IMR-90 (cell line): ENCODE results near the gene SIRPB1. TPM values are rescaled to one million over a fixed set of nuclear protein-coding genes. Genes with fewer than 3 reads are reported as not detected.

Experiments
- ATAC-seq: fragments of 200-7000 bp; cut with Tn5 transposase; 2 replicates; pipeline ENCODE4 v1.9.1; 2020; ENCODE audit warnings: low read depth, mild to moderate bottlenecking, moderate library complexity
- BruUV-seq: library from RNA; stranded (reverse); fragments of 400-500 nt; replicated peaks from 2 replicates; lab custom pipeline; 2021; lab: Mats Ljungman, UMichigan
- CTCF ChIA-PET: fragments of 300-600 bp; formaldehyde crosslinking; extraction: SDS; loops from one replicate; lab custom pipeline; 2021; ENCODE audit warnings: antibody characterized with exemption; lab: Yijun Ruan, JAX
- POLR2A ChIA-PET: fragments of 300-600 bp; sonication (Branson Sonifier 250); formaldehyde crosslinking; loops from one replicate; lab custom pipeline; 2022; ENCODE audit warnings: antibody characterized with exemption; ENCODE audit not compliant: unreplicated experiment; lab: Charles Lee
- DNase-seq: peaks from one replicate; pipeline ENCODE4 v3.0.0; 2013
- H2AFZ ChIP-seq: replicated peaks from 2 replicates; pipeline ENCODE3; 2013; ENCODE audit warnings: low read length, mild to moderate bottlenecking; ENCODE audit not compliant: poor library complexity
- H2AK5ac ChIP-seq: 2 replicates; pipeline ENCODE4 v1.6.1; 2013; ENCODE audit warnings: low read depth, low read length, inconsistent platforms
- H2AK9ac ChIP-seq: replicated peaks from 2 replicates; pipeline ENCODE3; 2013; ENCODE audit warnings: mild to moderate bottlenecking, low read depth, low read length, moderate library complexity; ENCODE audit not compliant: poor library complexity
- H2BK120ac ChIP-seq: 2 replicates; pipeline ENCODE4 v1.6.1; 2013; ENCODE audit warnings: low read depth, low read length, inconsistent platforms
- H2BK15ac ChIP-seq: 3 replicates; pipeline ENCODE4 v1.6.1; 2013; ENCODE audit warnings: low read depth, low read length, inconsistent platforms
- H2BK20ac ChIP-seq: 2 replicates; pipeline ENCODE4 v1.6.1; 2013; ENCODE audit warnings: low read depth, mild to moderate bottlenecking, inconsistent platforms, low read length, moderate library complexity
- H2BK5ac ChIP-seq: 2 replicates; pipeline ENCODE4 v1.6.1; 2013; ENCODE audit warnings: mild to moderate bottlenecking, low read depth, low read length, inconsistent platforms; ENCODE audit not compliant: poor library complexity, severe bottlenecking
- H3K14ac ChIP-seq: replicated peaks from 2 replicates; pipeline ENCODE4 v1.6.1; 2013; ENCODE audit warnings: low read depth, low read length, inconsistent platforms
- H3K18ac ChIP-seq: 2 replicates; pipeline ENCODE4 v1.6.1; 2013; ENCODE audit warnings: low read depth, low read length, control low read depth
- H3K23ac ChIP-seq: 2 replicates; pipeline ENCODE4 v1.6.1; 2013; ENCODE audit warnings: low read depth, low read length, inconsistent platforms
- H3K27ac ChIP-seq: 2 replicates; pipeline ENCODE4 v1.5.1; 2013; ENCODE audit warnings: mild to moderate bottlenecking, control low read depth, low read length; ENCODE audit not compliant: insufficient read depth
- H3K27me3 ChIP-seq: 2 replicates; pipeline ENCODE4 v1.6.1; 2013; ENCODE audit warnings: low read length; ENCODE audit not compliant: control insufficient read depth, insufficient read depth
- H3K36me3 ChIP-seq: 2 replicates; pipeline ENCODE4 v1.6.1; 2013; ENCODE audit warnings: low read length, mixed read lengths; ENCODE audit not compliant: control insufficient read depth, insufficient read depth
- H3K4ac ChIP-seq: 2 replicates; pipeline ENCODE4 v1.6.1; 2013; ENCODE audit warnings: low read depth, low read length, inconsistent platforms
- H3K4me1 ChIP-seq: 2 replicates; pipeline ENCODE4 v1.6.1; 2013; ENCODE audit warnings: low read length, mixed read lengths; ENCODE audit not compliant: control insufficient read depth, insufficient read depth
- H3K4me2 ChIP-seq: 2 replicates; pipeline ENCODE4 v1.6.1; 2013; ENCODE audit warnings: low read depth, mild to moderate bottlenecking, control low read depth, low read length, moderate library complexity
- H3K4me3 ChIP-seq: 2 replicates; pipeline ENCODE4 v1.5.1; 2013; ENCODE audit warnings: low read depth, mild to moderate bottlenecking, control low read depth, low read length, moderate library complexity; ENCODE audit not compliant: insufficient read depth
- H3K56ac ChIP-seq: 2 replicates; pipeline ENCODE4 v1.6.1; 2013; ENCODE audit warnings: low read length, inconsistent platforms; ENCODE audit not compliant: insufficient read depth; ENCODE audit errors: extremely low read depth
- H3K79me1 ChIP-seq, 2 experiments: 2 replicates each; pipeline ENCODE4 v1.6.1; 2013; ENCODE audit warnings: low read length in 2 of 2, inconsistent platforms in 1 of 2, low read depth in 1 of 2
- H3K9ac ChIP-seq: 2 replicates; pipeline ENCODE4 v1.6.1; 2013; ENCODE audit warnings: low read depth, low read length, control low read depth
- H3K9me1 ChIP-seq: 2 replicates; pipeline ENCODE4 v1.6.1; 2013; ENCODE audit warnings: low read length, inconsistent platforms; ENCODE audit not compliant: insufficient read depth
- H3K9me3 ChIP-seq: 2 replicates; pipeline ENCODE4 v1.6.1; 2013; ENCODE audit warnings: low read length; ENCODE audit not compliant: control insufficient read depth, insufficient read depth
- H4K20me1 ChIP-seq: 2 replicates; pipeline ENCODE4 v1.6.1; 2013; ENCODE audit warnings: low read length, inconsistent platforms; ENCODE audit not compliant: insufficient read depth
- H4K5ac ChIP-seq: 2 replicates; pipeline ENCODE4 v1.6.1; 2013; ENCODE audit warnings: mild to moderate bottlenecking, low read depth, low read length, control low read depth
- H4K8ac ChIP-seq, 2 experiments: 2 replicates each; pipeline ENCODE4 v1.6.1; 2013; ENCODE audit warnings: low read depth in 2 of 2, low read length in 2 of 2, control low read depth in 1 of 2, inconsistent platforms in 1 of 2
- H4K91ac ChIP-seq: 2 replicates; pipeline ENCODE4 v1.6.1; 2013; ENCODE audit warnings: low read depth, low read length, inconsistent platforms; ENCODE audit not compliant: insufficient read depth
- BHLHE40 ChIP-seq: fragments of 150-350 bp; IDR thresholded peaks from 2 replicates; pipeline ENCODE4 v1.6.1; 2016; ENCODE audit warnings: mild to moderate bottlenecking, low read depth, low read length
- CEBPB ChIP-seq: IDR thresholded peaks from 2 replicates; pipeline ENCODE4 v1.6.1; 2012; ENCODE audit warnings: low read depth, low read length, improper control_type of control experiment
- CHD1 ChIP-seq: IDR thresholded peaks from 2 replicates; pipeline ENCODE4 v1.6.1; 2012; ENCODE audit warnings: low read depth, low read length, improper control_type of control experiment
- ELK1 ChIP-seq: fragments of 150-350 bp; IDR thresholded peaks from 2 replicates; pipeline ENCODE4 v1.6.1; 2016; ENCODE audit warnings: low read depth, mild to moderate bottlenecking, low read length, moderate library complexity, borderline replicate concordance
- FOS ChIP-seq: fragments of 150-350 bp; IDR thresholded peaks from 2 replicates; pipeline ENCODE4 v1.6.1; 2016; ENCODE audit warnings: low read depth, low read length
- MXI1 ChIP-seq: IDR thresholded peaks from 2 replicates; pipeline ENCODE4 v1.6.1; 2012; ENCODE audit warnings: low read depth, mild to moderate bottlenecking, low read length, moderate library complexity, borderline replicate concordance
- NFE2L2 ChIP-seq: fragments of 150-350 bp; IDR thresholded peaks from 2 replicates; pipeline ENCODE4 v1.6.1; 2016; ENCODE audit warnings: low read depth, mild to moderate bottlenecking, low read length
- RAD21 ChIP-seq: IDR thresholded peaks from 2 replicates; pipeline ENCODE4 v1.6.1; 2012; ENCODE audit warnings: low read length, improper control_type of control experiment
- RCOR1 ChIP-seq: IDR thresholded peaks from 2 replicates; pipeline ENCODE4 v1.6.1; 2012; ENCODE audit warnings: mild to moderate bottlenecking, low read length, improper control_type of control experiment; ENCODE audit not compliant: insufficient replicate concordance
- SMC3 ChIP-seq: fragments of 150-350 bp; IDR thresholded peaks from 2 replicates; pipeline ENCODE4 v1.6.1; 2016; ENCODE audit warnings: low read depth, mild to moderate bottlenecking, antibody characterized with exemption, low read length, moderate library complexity
- WGBS, 2 experiments: methylation state at CpG; one replicate each; pipeline versions ENCODE4 v1.1.5 to v1.1.7; 2013; ENCODE audit warnings: missing lambda C conversion rate in 2 of 2; ENCODE audit not compliant: insufficient read length in 1 of 2; ENCODE audit errors: extremely low coverage in 2 of 2; 5-methylcytosine and 5-hydroxymethylcytosine counted together
- dilution Hi-C: fragments of 300-500 bp; cut with HindIII; formaldehyde crosslinking; loops from one replicate; pipeline ENCODE4 v1.14.3; 2018; ENCODE audit warnings: low sequenced_read_pairs; ENCODE audit not compliant: unreplicated experiment
- in situ Hi-C: fragments of 300-500 bp; cut with MboI; formaldehyde crosslinking; loops from 3 replicates; pipeline ENCODE4 v1.14.3; 2019; ENCODE audit warnings: low sequenced_read_pairs, inconsistent platforms, mixed read lengths
- intact Hi-C: fragments of 100-400 bp; cut with micrococcal nuclease; formaldehyde crosslinking; loops from 2 replicates; pipeline ENCODE4 v1.10.0; 2022
- polyA plus RNA-seq, 3 experiments: library from polyadenylated mRNA; depleted of rRNA; stranded (reverse); fragments of >200 nt; gene quantifications; 2 replicates each; pipeline ENCODE4 v1.2.3, GENCODE V29; 2012; ENCODE audit warnings: low replicate concordance in 1 of 3
- total RNA-seq: library from RNA; depleted of rRNA; stranded (reverse); fragments of >200 nt; gene quantifications from 2 replicates; pipeline ENCODE4 v1.2.3, GENCODE V29; 2012
- TF ChIP-seq, protein P1 (sequence below): conservative IDR thresholded peaks from 2 replicates; pipeline ENCODE4 v1.5.1; 2012; ENCODE audit warnings: mild to moderate bottlenecking, low read depth, low read length, improper control_type of control experiment

The SIRPB1 gene
- total and polyA plus RNA-seq, 2 of the 4 experiments (the other 2 are of a cell fraction) = 0.90 to 1.6 TPM

- TF ChIP-seq RCOR1 (no peak), CEBPB (no peak), BHLHE40 (no peak), FOS (no peak), MXI1 (no peak), SMC3 (no peak)
Observed at GRCh38 chr20:1666802-1667201, 47.0 kb upstream of the SIRPB1 start (continued).

DNA sequence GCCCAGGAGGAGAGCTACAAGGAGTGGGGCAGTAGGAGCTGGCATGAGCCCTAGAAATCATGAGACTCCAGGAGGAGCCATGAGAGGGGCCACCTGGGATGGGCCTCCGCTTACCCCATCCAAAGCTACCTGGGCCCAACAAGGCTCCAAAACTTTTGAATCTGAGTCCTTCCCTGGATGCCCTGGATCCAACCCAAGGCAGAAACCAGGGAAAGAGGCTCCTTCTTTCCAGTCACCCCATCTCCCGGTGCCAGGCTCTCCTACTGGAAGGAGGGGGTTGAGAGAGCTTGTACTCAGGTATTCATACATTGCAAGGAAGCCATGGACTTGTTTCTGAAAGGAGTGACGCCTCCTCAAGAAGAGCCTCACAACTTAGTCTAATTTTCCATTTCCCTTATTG is 45.5 kb upstream of the SIRPB1 start:
- ATAC-seq (no peak), DNase-seq (no peak)
- ChIA-PET POLR2A (no interaction called here), CTCF (no interaction called here)
- in situ Hi-C loops = no loop called here
- no peak overlapping the region for H3K14ac ChIP-seq
- no peak overlapping the region for H2AFZ ChIP-seq
- no peak overlapping the region for H2BK5ac ChIP-seq
- no peaks in the 10 kb centered on the region for H3K79me1 ChIP-seq
- H3K4ac ChIP-seq = no peak overlapping the region
- intact Hi-C loops = no loop called here
- TF ChIP-seq NFE2L2 = no peak
- TF ChIP-seq CHD1 = no peak
- TF ChIP-seq, protein P1, sequence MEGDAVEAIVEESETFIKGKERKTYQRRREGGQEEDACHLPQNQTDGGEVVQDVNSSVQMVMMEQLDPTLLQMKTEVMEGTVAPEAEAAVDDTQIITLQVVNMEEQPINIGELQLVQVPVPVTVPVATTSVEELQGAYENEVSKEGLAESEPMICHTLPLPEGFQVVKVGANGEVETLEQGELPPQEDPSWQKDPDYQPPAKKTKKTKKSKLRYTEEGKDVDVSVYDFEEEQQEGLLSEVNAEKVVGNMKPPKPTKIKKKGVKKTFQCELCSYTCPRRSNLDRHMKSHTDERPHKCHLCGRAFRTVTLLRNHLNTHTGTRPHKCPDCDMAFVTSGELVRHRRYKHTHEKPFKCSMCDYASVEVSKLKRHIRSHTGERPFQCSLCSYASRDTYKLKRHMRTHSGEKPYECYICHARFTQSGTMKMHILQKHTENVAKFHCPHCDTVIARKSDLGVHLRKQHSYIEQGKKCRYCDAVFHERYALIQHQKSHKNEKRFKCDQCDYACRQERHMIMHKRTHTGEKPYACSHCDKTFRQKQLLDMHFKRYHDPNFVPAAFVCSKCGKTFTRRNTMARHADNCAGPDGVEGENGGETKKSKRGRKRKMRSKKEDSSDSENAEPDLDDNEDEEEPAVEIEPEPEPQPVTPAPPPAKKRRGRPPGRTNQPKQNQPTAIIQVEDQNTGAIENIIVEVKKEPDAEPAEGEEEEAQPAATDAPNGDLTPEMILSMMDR = no peak
- no peak for TF ChIP-seq RAD21
- TF ChIP-seq ELK1 = no peak
- no peak for TF ChIP-seq SMC3
- H3K36me3 ChIP-seq = no peaks in the 10 kb centered on the region
- H2BK120ac ChIP-seq = no peak overlapping the region
- no peak overlapping the region for H4K91ac ChIP-seq
- no peak overlapping the region for H3K18ac ChIP-seq
- H3K4me2 ChIP-seq = no peak overlapping the region
- H3K9ac ChIP-seq = no peak overlapping the region
- no peak overlapping the region for H4K8ac ChIP-seq
- no peaks in the 10 kb centered on the region for H3K9me1 ChIP-seq
- BruUV-seq = no TSS peak
- no peaks in the 10 kb centered on the region for H4K20me1 ChIP-seq
- no peaks in the 10 kb centered on the region for H3K4me1 ChIP-seq
- no peak overlapping the region for H2AK9ac ChIP-seq
- no peak overlapping the region for H3K56ac ChIP-seq
- no peak overlapping the region for H3K27ac ChIP-seq
- WGBS, 2 experiments = no CpG with 5 or more reads among the region's 3 CpGs
- H3K27me3 ChIP-seq = peaks cover 2% of the 10 kb centered on the region; the same call in 1 of the 2 replicates
- H4K5ac ChIP-seq = no peak overlapping the region
- no peak overlapping the region for H3K4me3 ChIP-seq
- H2BK15ac ChIP-seq = no peak overlapping the region
- H3K23ac ChIP-seq = no peak overlapping the region
- H2AK5ac ChIP-seq = no peak overlapping the region
- no peaks in the 10 kb centered on the region for H3K9me3 ChIP-seq
- H2BK20ac ChIP-seq = no peak overlapping the region
- dilution Hi-C loops = no loop called here
